Activated CD4-positive, alpha-beta T cell treated with anti-CD3 and anti-CD28 coated beads for 36 hours (primary cell): ENCODE measurements around the gene AKNA. TPM values are rescaled to one million over a fixed set of nuclear protein-coding genes. Genes with fewer than 3 reads are reported as not detected.

Source experiments
- ATAC-seq: fragments of 200-7000 bp; cut with Tn5 transposase; one replicate; pipeline ENCODE4 v1.10.0; 2021; ENCODE audit warnings: mild to moderate bottlenecking, moderate library complexity
- CTCF ChIA-PET: fragments of 350-600 bp; sonication (Branson Sonifier 250); formaldehyde crosslinking; loops from one replicate; lab custom pipeline; 2021; ENCODE audit warnings: antibody characterized with exemption; lab: Charles Lee
- POLR2A ChIA-PET: fragments of 350-600 bp; sonication (Branson Sonifier 250); formaldehyde crosslinking; loops from one replicate; lab custom pipeline; 2021; ENCODE audit warnings: antibody characterized with exemption, inconsistent platforms; lab: Charles Lee
- DNase-seq: peaks from one replicate; pipeline ENCODE4 v3.0.0-alpha.2; 2020
- H3K27ac Mint-ChIP-seq: one replicate; pipeline ENCODE4 v1.8.0; 2021; ENCODE audit warnings: mixed read lengths
- H3K27me3 Mint-ChIP-seq: one replicate; pipeline ENCODE4 v1.8.0; 2021; ENCODE audit warnings: mixed read lengths
- H3K36me3 Mint-ChIP-seq: one replicate; pipeline ENCODE4 v1.8.0; 2021; ENCODE audit warnings: low read depth, mixed read lengths
- H3K4me1 Mint-ChIP-seq: one replicate; pipeline ENCODE4 v1.8.0; 2021; ENCODE audit warnings: mixed read lengths
- H3K4me3 Mint-ChIP-seq: one replicate; pipeline ENCODE4 v1.8.0; 2021; ENCODE audit warnings: mild to moderate bottlenecking, moderate library complexity, mixed read lengths
- H3K9me3 Mint-ChIP-seq: one replicate; pipeline ENCODE4 v1.8.0; 2021; ENCODE audit warnings: low read depth, mixed read lengths
- intact Hi-C, 2 experiments: fragments of 100-400 bp; cut with DNase I in 1 of 2; cut with micrococcal nuclease in 1 of 2; formaldehyde crosslinking; loops; one replicate each; pipeline versions ENCODE4 v1.14.2 to v1.15.1; 2022 to 2024; cut with DNase I, micrococcal nuclease
- total RNA-seq, 2 experiments: library from RNA; stranded (reverse); gene quantifications; one replicate each; pipeline ENCODE4 v1.2.3, GENCODE V29; 2021

Gene AKNA
- total RNA-seq, 2 experiments from 2014 or later: 135 to 141 TPM

DNA sequence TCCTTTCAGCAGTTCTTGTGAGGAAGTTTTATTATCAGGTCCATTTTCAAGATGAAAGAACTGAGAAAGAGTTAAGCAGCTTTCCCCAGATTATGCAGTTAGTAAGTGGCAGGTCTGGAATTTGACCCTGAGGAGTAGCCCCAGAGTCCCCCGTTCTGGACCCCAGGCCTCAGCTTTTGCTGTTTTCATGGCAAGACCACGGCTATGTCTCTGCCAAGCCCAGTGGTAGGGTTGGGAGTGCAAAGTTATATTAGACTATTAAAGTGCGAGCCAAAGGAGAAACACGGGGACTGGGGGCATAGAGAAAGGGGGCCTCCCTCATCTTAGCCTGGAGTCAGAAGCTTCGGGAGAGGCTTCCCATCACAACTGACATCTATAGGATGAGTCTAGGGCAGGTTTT is 84.2 kb downstream of the AKNA start:
- Mint-ChIP-seq H3K9me3 (no peaks in the 10 kb centered on the region), H3K36me3 (no peaks in the 10 kb centered on the region), H3K27ac (no peak overlapping the region), H3K27me3 (no peaks in the 10 kb centered on the region), H3K4me3 (no peak overlapping the region), H3K4me1 (peaks cover 4% of the 10 kb centered on the region)
- CTCF ChIA-PET: interaction anchor here (0.6 to 1.4 kb wide), 3 partner anchors 82 to 1460 kb away, joined by 3 read pairs; no protein-coding TSS in a partner anchor
- intact Hi-C loops: no loop called here
- ATAC-seq: no peak
- DNase-seq: no peak
- POLR2A ChIA-PET: no interaction called here

DNA sequence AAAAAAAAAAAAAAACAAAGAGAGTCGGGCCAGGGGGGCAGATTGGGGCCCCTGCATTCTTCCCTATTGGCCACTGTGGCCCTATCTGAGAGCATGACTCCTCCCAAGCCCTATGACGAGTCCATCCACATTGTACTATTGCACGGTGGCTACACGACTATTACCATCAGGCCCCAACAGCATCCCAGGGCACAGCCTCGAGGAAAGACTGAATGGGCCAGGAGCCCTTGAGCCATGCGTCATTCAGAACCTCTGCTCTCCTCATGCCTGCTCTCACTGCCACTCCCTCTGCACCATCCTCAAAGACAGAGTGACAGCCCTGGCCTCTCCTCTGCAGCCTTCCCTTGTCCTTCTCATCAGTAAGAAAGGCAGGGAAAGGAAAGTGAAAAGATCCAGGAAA is 85.1 kb downstream of the AKNA start:
- peaks cover 4% of the 10 kb centered on the region for H3K4me1 Mint-ChIP-seq
- ATAC-seq (no peak), DNase-seq (no peak)
- intact Hi-C loops: no loop called here
- no peak overlapping the region for H3K4me3 Mint-ChIP-seq
- no peak overlapping the region for H3K27ac Mint-ChIP-seq
- no peaks in the 10 kb centered on the region for H3K9me3 Mint-ChIP-seq
- no peaks in the 10 kb centered on the region for H3K27me3 Mint-ChIP-seq
- H3K36me3 Mint-ChIP-seq: no peaks in the 10 kb centered on the region
- ChIA-PET POLR2A (no interaction called here), CTCF (no interaction called here)

DNA sequence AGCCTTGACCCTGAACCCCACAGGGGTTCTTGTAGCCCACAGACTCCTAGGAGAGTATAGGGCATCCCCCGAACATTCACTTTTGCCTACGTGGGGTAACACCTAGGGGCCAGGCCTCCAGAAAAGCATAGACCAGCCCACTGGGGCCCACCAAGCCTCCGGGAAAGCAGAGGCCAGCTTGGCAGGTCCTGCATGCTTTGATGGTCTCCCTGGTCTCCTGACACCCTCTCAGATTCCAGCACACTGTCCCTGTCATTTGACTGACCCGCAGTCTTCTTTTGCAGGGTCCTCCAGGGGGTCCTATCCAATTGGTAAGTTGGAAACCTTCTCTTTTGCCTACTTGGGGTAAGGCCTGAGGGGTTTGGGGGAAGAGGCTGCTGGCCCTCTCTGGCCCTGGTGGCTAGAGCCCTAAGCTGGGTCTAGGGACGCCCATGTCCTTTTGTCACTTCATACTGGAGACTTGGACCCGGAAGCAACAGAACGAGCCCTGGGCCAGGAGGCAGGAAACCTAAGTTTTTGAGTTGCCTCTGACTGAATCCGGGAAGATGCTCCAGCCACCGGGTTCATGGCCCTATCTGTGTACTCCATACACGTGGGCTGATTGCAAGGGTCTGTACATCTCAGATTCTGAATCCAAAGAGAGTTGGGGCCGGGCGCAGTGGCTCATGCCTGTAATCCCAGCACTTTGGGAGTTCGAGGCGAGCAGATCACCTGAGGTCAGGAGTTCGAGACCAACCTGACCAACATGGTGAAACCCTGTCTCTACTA is 85.8 kb downstream of the AKNA start:
- DNase-seq: no peak

DNA sequence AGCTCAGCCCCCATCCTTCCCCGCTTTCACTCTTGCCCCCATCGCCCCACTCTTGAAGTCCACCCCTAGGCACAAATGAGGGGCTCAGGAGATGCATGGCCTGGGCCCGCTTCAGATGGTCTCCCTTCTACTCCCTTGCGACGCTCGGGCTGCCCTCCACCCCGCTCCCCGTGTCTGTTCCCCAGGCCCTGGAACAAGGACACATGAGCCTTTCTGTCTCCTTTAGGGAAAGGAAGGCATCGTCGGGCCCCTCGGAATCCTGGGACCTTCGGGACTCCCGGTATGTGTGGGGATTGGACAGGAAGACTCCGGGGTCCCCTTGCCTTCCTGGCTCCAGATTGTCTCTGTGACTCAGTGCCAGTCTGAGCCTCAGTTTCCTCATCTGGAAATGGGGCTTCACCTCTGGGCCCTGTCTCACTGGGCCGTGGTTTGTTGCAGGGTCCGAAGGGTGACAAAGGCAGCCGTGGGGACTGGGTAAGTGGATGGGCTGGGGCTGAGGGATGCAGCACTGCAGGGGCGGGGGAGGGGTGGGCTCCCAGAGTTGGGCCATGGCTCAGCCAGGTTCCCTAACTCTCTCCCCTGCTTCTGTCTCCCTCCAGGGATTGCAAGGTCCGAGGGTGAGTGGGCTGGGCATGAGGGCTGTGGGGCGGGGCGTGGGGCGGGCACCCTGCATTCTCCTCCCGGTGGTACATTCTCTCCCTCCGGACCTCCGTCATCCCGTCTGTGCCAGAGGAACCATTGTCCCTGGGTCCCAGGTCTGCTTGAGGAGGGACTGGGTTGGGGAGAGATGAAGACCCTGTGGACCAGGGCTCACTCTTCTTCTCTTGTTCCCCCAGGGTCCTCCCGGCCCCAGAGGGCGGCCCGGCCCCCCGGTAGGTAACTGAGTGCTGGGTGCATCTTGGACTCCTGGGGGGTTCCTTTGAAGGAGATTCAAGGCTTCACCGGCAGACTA is 86.7 kb downstream of the AKNA start:
- Mint-ChIP-seq H3K27ac (no peak overlapping the region), H3K4me1 (peaks cover 4% of the 10 kb centered on the region)
- DNase-seq: no peak

More for the DNA sequence above, 85.8 kb downstream of the AKNA start:
- ChIA-PET POLR2A (no interaction called here), CTCF (no interaction called here)
- no peak for ATAC-seq
- intact Hi-C loops: no loop called here
- H3K27ac Mint-ChIP-seq: no peak overlapping the region
- H3K4me1 Mint-ChIP-seq: peaks cover 4% of the 10 kb centered on the region
- no peak overlapping the region for H3K4me3 Mint-ChIP-seq
- no peaks in the 10 kb centered on the region for H3K27me3 Mint-ChIP-seq
- H3K9me3 Mint-ChIP-seq: no peaks in the 10 kb centered on the region
- H3K36me3 Mint-ChIP-seq: no peaks in the 10 kb centered on the region

DNA sequence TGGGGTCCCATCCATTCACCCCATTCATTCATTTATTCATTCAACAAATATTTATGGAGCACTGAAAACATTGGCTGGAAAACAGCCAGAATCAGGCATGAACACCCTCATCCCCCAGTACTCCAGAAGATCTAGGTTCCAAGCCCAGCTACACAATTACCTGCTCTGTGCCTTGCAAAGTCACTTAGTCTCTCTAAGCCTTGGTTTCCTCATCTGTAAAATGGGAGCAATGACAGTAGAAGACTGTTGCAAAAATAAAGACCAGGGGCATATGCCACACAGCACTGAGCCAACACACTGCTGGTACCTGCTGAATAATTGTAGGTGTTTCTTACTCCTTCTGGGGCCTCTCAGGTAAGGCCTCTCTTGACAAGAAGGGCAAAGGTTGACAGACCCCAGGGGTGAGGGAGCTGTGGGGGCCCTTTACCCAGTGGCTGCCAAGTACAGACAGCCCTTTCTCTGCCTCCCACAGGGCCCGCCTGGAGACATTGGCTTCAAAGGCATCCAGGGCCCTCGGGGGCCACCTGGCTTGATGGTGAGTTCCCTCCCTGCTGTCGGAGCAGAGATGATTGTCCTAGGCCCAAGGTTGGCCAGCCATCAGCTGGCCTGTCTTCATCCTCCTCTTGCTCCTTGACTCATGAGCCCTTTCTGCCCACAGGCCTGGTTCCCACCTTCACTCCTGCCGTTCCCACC is 87.5 kb downstream of the AKNA start:
- Mint-ChIP-seq H3K4me1 (no peaks in the 10 kb centered on the region), H3K27ac (no peak overlapping the region), H3K4me3 (no peak overlapping the region), H3K9me3 (peaks cover 5% of the 10 kb centered on the region), H3K27me3 (no peaks in the 10 kb centered on the region), H3K36me3 (peaks cover 4% of the 10 kb centered on the region)
- ATAC-seq (no peak), DNase-seq (no peak)
- CTCF ChIA-PET: interaction anchor here (0.5 to 2.4 kb wide), 3 partner anchors 9 to 473 kb away, joined by 3 to 9 read pairs (median 3); no protein-coding TSS in a partner anchor
- intact Hi-C loops: no loop called here
- POLR2A ChIA-PET: no interaction called here

More for the DNA sequence above, 86.7 kb downstream of the AKNA start:
- Mint-ChIP-seq H3K4me3 (no peak overlapping the region), H3K9me3 (no peaks in the 10 kb centered on the region), H3K36me3 (no peaks in the 10 kb centered on the region), H3K27me3 (no peaks in the 10 kb centered on the region)
- ChIA-PET POLR2A (no interaction called here), CTCF (interaction anchor here (0.5 kb wide), 1 partner anchor 472 kb away, joined by 3 read pairs; no protein-coding TSS in a partner anchor)
- ATAC-seq: no peak
- intact Hi-C loops: no loop called here

DNA sequence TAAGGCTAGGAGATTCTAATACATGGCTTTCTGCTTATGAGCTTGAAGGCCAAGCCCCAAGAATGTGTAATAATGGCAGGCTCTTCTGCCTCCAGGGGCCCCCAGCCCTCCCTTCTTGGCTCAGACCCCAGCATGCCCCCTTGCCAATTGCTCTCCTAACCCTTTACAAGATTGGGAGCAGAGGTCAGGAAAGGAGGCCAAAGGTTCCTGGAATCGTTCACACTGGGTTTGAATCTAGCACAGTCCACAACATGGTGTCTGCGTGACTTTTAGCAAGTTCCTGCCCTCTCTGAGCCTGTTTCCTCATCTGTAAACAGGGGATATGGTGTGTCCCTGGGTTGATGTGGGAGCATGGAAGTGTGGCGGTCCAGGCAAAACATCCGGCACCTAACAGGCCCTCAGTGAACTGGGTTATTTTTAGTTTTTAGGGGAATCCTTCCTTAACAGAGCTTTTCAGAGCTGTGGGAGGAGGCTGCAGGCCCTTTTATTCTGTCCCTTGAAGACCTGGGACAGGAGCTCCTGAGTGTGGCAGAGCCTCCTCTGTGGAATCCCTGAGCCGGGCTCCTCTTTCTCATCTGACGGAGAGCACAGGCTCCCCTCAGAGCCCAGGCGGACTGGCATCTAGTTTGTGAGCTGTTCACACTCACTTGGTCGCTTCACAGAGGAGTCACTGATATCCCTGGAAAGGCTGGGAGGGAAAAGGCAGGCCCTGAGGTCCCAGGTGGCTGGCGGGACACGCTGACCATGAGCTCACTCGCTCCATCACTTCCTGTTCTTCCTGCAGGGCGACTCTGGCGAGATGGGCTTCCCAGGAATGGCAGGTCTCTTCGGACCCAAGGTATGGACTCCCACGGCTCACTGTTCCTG is 88.3 kb downstream of the AKNA start:
- Mint-ChIP-seq H3K27me3 (no peaks in the 10 kb centered on the region), H3K27ac (no peak overlapping the region), H3K4me3 (no peak overlapping the region), H3K36me3 (peaks cover 11% of the 10 kb centered on the region), H3K9me3 (peaks cover 13% of the 10 kb centered on the region), H3K4me1 (no peaks in the 10 kb centered on the region)
- ATAC-seq (no peak), DNase-seq (no peak)
- ChIA-PET CTCF (interaction anchor here (0.8 to 2.4 kb wide), 4 partner anchors 9 to 217 kb away, joined by 3 to 9 read pairs (median 4); partner anchors contain the start of gene COL27A1), POLR2A (no interaction called here)
- intact Hi-C loops: no loop called here

DNA sequence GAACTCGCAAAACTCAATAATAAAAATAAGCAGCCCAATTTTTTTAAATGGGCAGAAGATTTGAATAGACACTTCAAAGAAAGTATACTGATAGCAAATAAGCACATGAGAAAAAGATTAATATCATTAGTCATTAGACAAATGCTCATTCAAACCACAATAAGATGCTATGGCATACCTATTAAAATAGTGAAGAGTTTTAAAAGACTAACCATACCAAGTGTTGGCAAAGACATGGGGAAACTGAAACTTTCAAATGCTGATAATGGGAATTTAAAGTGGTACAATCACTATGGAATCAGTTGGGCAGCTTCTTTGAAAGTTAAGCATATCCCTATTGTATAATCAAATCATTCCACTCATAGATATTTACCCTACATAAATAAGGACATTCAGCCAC is 91.4 kb downstream of the AKNA start:
- peaks cover 14% of the 10 kb centered on the region for H3K9me3 Mint-ChIP-seq
- no peak overlapping the region for H3K27ac Mint-ChIP-seq
- no peaks in the 10 kb centered on the region for H3K27me3 Mint-ChIP-seq
- intact Hi-C loops: no loop called here
- POLR2A ChIA-PET: interaction anchor here (0.6 kb wide), 1 partner anchor 14 kb away, joined by 3 read pairs; no protein-coding TSS in a partner anchor
- CTCF ChIA-PET: interaction anchor here (2.2 kb wide), 1 partner anchor 188 kb away, joined by 6 read pairs; no protein-coding TSS in a partner anchor
- no peak for ATAC-seq
- no peak overlapping the region for H3K4me3 Mint-ChIP-seq
- no peak for DNase-seq
- peaks cover 12% of the 10 kb centered on the region for H3K36me3 Mint-ChIP-seq
- H3K4me1 Mint-ChIP-seq: no peaks in the 10 kb centered on the region

DNA sequence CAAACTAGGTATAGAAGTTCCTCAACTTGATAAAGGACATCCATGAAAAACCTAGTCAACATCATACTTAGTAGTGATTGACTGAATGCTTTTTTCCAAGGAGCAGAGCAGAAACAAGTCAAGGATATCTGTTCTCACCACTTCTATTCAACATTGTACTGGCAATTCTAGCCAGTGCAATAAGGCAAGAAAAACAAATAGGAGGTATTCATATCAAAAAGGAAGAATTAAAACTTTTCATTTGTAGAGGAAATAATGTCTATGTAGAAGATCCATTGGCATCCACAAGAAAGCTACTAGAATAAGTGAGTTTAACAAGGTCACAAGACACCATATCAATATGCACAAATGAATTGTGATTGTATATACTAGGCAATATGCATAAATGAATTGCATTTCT is 93.1 kb downstream of the AKNA start:
- peaks cover 12% of the 10 kb centered on the region for H3K36me3 Mint-ChIP-seq
- peaks cover 14% of the 10 kb centered on the region for H3K9me3 Mint-ChIP-seq
- no peaks in the 10 kb centered on the region for H3K4me1 Mint-ChIP-seq
- H3K27ac Mint-ChIP-seq: no peak overlapping the region
- DNase-seq (no peak), ATAC-seq (no peak)
- H3K27me3 Mint-ChIP-seq: peaks cover 2% of the 10 kb centered on the region
- ChIA-PET CTCF (interaction anchor here (0.6 to 6.9 kb wide), 5 partner anchors 136 to 720 kb away, joined by 3 to 45 read pairs (median 3); partner anchors contain the start of gene COL27A1), POLR2A (no interaction called here)
- intact Hi-C loops: no loop called here
- no peak overlapping the region for H3K4me3 Mint-ChIP-seq

DNA sequence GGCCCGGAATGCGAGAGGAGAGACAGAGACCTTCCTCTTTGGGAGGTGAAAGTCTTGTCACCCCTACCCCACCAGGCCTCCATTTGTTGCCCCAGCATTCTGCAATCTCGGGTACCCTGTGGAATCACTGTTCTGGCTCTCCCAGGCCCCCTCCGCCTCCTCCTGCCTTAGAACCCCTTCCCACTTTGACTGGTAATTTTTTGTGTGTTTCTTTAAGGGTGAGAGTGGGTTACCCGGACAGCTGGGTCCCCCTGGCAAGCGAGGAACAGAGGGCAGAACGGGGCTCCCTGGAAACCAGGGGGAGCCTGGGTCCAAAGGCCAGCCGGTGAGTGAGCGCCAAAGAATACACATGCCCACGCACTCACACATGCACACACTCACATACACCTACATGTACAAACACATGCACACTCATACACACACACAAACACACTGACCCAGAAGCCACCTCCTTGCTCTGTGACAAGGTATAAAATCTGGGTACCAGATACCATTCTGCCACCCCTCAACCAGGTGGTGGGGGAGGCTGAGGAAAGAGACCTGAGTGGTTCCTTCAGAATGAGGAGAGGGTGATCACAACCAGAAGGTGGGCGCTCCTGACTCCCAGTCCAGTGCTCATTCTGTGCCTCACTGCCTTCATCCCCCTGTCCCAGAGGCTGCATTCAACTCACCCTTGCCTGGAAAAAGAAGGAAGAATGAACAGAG is 95.7 kb downstream of the AKNA start:
- Mint-ChIP-seq H3K4me1 (no peaks in the 10 kb centered on the region), H3K27ac (no peak overlapping the region), H3K4me3 (no peak overlapping the region), H3K9me3 (peaks cover 14% of the 10 kb centered on the region), H3K36me3 (peaks cover 12% of the 10 kb centered on the region), H3K27me3 (peaks cover 2% of the 10 kb centered on the region)
- intact Hi-C loops: loop anchor here in 1 of 2 experiments (1.0 kb wide), 3 partner anchors 137 to 210 kb away; partner anchors contain the start of gene COL27A1
- ChIA-PET CTCF (interaction anchor here (0.7 to 6.9 kb wide), 15 partner anchors 19 to 361 kb away, joined by 3 to 45 read pairs (median 5); partner anchors contain the start of genes AMBP and COL27A1), POLR2A (no interaction called here)
- DNase-seq: no peak
- ATAC-seq: no peak
